Ishikawa (cell line): Measurements from ENCODE around the gene ORM2.

Experiments used
- CEBPB ChIP-seq: IDR thresholded peaks from 2 replicates; pipeline ENCODE4 v1.6.1; 2012
- CREB1 ChIP-seq: IDR thresholded peaks from 2 replicates; pipeline ENCODE4 v1.6.1; 2012; ENCODE audit warnings: low read depth
- EGR1 ChIP-seq: IDR thresholded peaks from 2 replicates; pipeline ENCODE4 v1.6.1; 2012
- EP300 ChIP-seq: IDR thresholded peaks from 2 replicates; pipeline ENCODE4 v1.6.1; 2012; ENCODE audit warnings: borderline replicate concordance
- FOXM1 ChIP-seq: IDR thresholded peaks from 2 replicates; pipeline ENCODE4 v1.6.1; 2012; ENCODE audit warnings: low read depth, borderline replicate concordance
- NFIC ChIP-seq: IDR thresholded peaks from 2 replicates; pipeline ENCODE4 v1.6.1; 2012
- RAD21 ChIP-seq: IDR thresholded peaks from 2 replicates; pipeline ENCODE4 v1.6.1; 2012; ENCODE audit warnings: low read depth
- TAF1 ChIP-seq: IDR thresholded peaks from 2 replicates; pipeline ENCODE4 v1.6.1; 2012; ENCODE audit warnings: low read depth, mild to moderate bottlenecking
- TCF12 ChIP-seq: IDR thresholded peaks from 2 replicates; pipeline ENCODE4 v1.6.1; 2012; ENCODE audit warnings: low read depth
- TEAD4 ChIP-seq: IDR thresholded peaks from 2 replicates; pipeline ENCODE4 v1.6.1; 2012
- YY1 ChIP-seq: IDR thresholded peaks from 2 replicates; pipeline ENCODE4 v1.6.1; 2012; ENCODE audit warnings: low read depth
- ZBTB7A ChIP-seq: IDR thresholded peaks from 2 replicates; pipeline ENCODE4 v1.6.1; 2012; ENCODE audit warnings: low read depth
- TF ChIP-seq, protein P1 (sequence below): IDR thresholded peaks from 2 replicates; pipeline ENCODE4 v1.6.1; 2012
- TF ChIP-seq, protein P2 (sequence below): IDR thresholded peaks from 2 replicates; pipeline ENCODE4 v1.6.1; 2012
- TF ChIP-seq, protein P3 (sequence below): IDR thresholded peaks from 2 replicates; pipeline ENCODE4 v1.6.1; 2012; ENCODE audit warnings: low read depth, mild to moderate bottlenecking

The ORM2 gene

DNA sequence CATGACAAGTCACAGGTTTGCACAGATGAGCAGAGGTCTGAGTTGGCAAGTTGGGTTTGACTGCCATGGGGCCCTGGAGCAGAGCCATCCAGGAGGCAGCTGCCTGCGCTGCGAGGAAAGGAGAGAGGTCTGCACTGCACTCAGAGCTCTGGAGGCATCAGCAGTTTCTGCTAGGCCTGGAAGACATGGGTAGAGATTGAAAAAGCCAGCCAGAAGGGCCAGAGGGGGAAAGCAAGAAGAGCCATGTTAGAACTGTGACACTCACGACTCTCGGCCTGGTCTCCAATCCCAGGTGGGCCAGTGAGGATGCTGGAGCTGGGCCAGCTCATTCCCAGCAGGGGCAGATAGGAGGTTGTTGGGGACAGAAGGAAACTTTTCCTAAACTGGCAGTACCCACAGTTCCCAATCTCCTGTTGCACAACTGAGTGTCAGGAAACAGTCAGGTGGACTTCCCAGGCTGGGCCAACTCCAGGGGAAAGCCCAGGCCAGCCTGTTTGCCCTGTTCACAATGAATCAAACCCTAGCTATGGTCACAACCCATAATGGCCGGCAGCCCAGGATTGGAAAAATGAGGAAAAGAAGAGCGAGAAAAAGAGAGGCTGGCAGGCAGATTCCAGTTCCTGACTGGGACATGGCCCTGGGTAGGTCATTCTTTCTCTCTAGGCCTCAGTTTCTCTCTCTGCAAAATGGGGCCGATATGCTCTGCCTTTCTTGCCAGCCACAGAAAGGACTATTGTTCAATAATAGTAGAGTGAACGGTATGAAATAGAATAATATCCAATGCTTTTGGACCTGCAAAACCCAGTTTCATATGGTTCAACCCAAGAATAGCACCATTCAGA, 14.6 kb upstream of the ORM2 start:
- TF ChIP-seq EP300 (no peak), TAF1 (no peak), EGR1 (no peak), YY1 (no peak), NFIC (no peak)
- TF ChIP-seq, protein P1, sequence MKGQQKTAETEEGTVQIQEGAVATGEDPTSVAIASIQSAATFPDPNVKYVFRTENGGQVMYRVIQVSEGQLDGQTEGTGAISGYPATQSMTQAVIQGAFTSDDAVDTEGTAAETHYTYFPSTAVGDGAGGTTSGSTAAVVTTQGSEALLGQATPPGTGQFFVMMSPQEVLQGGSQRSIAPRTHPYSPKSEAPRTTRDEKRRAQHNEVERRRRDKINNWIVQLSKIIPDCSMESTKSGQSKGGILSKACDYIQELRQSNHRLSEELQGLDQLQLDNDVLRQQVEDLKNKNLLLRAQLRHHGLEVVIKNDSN: no peak

DNA sequence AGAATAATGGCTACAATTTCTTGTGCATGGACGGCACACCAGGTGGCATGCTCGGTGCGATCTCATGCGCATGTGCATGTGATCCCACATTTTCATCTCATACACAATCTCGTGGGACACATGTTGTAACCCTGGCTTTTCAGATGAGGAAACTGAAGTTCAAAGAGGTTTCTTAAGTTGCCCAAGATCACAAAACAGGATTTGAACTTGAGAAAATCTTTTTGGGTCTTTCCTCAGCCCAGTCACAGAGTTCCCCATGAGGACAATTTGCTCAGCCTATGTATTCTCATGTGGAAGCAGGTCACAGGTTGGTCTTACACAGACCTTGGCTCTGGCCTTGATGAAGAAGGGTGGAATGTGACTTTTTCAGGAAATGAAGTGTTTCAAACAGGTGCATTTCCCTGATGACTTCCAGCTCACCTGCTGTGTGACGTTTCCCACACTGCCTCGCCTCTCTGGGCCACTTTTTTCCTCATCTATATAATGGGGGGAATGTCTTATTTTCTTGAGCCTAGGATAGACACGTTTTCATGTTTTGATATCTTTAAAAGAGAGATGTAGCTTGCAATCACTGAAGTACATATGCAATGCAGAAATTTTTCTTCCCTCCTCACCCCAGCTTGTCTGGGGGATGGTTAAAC, 13.8 kb upstream of the ORM2 start:
- no peak for TF ChIP-seq FOXM1
- no peak for TF ChIP-seq RAD21
- TF ChIP-seq, protein P2, sequence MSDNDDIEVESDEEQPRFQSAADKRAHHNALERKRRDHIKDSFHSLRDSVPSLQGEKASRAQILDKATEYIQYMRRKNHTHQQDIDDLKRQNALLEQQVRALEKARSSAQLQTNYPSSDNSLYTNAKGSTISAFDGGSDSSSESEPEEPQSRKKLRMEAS: no peak
- TF ChIP-seq TAF1: no peak
- TF ChIP-seq NFIC: no peak
- no peak for TF ChIP-seq CEBPB
- TF ChIP-seq ZBTB7A: no peak
- no peak for TF ChIP-seq EP300
- TF ChIP-seq, protein P1: no peak
- no peak for TF ChIP-seq YY1
- TF ChIP-seq TCF12: no peak
- no peak for TF ChIP-seq EGR1
- TF ChIP-seq TEAD4: no peak
- no peak for TF ChIP-seq CREB1
- TF ChIP-seq, protein P3, sequence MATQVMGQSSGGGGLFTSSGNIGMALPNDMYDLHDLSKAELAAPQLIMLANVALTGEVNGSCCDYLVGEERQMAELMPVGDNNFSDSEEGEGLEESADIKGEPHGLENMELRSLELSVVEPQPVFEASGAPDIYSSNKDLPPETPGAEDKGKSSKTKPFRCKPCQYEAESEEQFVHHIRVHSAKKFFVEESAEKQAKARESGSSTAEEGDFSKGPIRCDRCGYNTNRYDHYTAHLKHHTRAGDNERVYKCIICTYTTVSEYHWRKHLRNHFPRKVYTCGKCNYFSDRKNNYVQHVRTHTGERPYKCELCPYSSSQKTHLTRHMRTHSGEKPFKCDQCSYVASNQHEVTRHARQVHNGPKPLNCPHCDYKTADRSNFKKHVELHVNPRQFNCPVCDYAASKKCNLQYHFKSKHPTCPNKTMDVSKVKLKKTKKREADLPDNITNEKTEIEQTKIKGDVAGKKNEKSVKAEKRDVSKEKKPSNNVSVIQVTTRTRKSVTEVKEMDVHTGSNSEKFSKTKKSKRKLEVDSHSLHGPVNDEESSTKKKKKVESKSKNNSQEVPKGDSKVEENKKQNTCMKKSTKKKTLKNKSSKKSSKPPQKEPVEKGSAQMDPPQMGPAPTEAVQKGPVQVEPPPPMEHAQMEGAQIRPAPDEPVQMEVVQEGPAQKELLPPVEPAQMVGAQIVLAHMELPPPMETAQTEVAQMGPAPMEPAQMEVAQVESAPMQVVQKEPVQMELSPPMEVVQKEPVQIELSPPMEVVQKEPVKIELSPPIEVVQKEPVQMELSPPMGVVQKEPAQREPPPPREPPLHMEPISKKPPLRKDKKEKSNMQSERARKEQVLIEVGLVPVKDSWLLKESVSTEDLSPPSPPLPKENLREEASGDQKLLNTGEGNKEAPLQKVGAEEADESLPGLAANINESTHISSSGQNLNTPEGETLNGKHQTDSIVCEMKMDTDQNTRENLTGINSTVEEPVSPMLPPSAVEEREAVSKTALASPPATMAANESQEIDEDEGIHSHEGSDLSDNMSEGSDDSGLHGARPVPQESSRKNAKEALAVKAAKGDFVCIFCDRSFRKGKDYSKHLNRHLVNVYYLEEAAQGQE: no peak

DNA sequence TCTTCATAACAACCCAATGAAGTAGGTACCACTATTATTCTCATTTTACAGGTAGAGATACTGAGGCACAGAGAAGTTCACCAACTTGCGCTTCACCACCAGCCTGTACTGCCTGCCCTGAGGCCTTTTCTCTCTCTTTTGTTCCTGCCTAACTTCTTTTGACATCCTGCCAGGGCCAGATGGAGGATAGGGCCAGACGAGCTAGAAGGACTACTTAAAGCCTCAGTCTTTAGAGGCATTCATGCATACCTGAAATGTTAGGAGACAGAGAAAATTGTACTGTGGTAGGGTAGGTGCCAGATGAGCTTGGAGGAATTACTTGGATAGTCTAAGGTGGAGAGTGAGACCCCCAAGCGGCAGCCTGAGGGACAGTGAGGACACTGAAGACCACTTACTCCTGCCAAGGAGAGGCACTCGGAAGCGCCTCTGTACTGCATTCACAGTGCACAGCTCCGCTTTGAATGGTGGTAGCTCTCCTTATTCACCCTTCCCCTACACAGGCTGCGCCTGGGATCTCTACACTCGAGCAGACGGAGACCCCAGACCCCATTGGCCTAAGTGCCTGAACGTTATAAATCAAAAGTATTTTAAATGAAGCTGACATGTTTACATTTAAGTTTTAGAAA, 13.0 kb upstream of the ORM2 start:
- TF ChIP-seq, protein P2: no peak
- no peak for TF ChIP-seq CREB1
- TF ChIP-seq TEAD4: 0 out of 2 replicates have a peak, but pooled peaks have one; percentile 15
- TF ChIP-seq FOXM1: no peak
- TF ChIP-seq RAD21: no peak
- no peak for TF ChIP-seq EGR1
- no peak for TF ChIP-seq EP300
- TF ChIP-seq, protein P1: no peak
- TF ChIP-seq CEBPB: no peak
- no peak for TF ChIP-seq TAF1
- 0 out of 2 replicates have a peak, but pooled peaks have one; percentile 44 for TF ChIP-seq NFIC
- no peak for TF ChIP-seq TCF12

DNA sequence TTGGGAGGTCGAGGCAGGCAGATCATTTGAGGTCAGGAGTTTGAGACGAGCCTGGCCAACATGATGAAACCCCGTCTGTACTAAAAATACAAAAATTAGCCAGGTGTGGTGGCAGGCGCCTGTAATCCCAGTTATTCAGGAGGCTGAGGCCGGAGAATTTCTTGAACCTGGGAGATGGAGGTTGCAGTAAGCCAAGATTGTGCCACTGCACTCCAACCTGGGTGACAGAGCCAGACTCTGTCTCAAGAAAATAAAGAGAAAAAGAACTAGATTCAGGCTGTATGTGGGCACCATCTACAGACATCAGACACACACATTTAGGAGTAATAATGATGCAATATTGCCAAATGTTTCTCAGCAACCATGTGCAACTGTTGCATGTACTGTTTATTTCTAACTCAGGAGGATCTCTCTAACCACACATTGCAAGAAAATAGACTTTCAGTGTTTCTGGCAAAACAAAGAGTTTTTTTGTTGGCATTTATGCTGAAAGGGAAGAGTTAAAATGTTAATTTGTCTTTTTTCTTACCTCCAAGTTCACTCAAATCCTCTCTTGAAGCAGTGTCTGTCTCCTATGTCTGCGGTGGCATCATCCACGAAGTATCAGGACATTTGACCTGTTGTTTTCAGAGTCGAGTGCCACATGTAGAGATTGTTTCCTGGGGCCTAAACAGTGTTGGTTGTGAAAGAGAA, 11.9 kb upstream of the ORM2 start:
- TF ChIP-seq NFIC (no peak), TCF12 (no peak), EP300 (no peak), TEAD4 (no peak), CEBPB (peak; percentile 41; the same call in 1 of the 2 replicates)
- TF ChIP-seq, protein P2: 0 out of 2 replicates have a peak, but pooled peaks have one; percentile 22

DNA sequence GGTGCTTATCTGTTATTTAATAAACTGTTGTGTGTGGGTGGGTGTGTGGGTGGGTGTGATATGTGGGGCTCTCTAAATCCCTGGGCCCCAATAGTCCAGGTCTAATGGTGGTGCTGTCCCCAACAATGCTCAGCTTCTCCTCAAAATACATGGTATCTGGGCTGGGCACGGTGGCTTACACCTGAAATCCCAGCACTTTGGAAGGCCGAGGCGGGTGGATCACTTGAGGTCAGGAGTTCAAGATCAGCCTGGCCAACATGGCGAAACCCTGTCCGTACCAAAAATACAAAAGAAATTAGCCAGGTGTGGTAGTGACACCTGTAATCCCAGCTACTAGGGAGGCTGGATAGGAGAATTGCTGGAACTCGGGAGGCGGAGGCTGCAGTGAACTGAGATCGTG, 11.3 kb upstream of the ORM2 start:
- TF ChIP-seq TEAD4: no peak
- TF ChIP-seq RAD21: no peak

DNA sequence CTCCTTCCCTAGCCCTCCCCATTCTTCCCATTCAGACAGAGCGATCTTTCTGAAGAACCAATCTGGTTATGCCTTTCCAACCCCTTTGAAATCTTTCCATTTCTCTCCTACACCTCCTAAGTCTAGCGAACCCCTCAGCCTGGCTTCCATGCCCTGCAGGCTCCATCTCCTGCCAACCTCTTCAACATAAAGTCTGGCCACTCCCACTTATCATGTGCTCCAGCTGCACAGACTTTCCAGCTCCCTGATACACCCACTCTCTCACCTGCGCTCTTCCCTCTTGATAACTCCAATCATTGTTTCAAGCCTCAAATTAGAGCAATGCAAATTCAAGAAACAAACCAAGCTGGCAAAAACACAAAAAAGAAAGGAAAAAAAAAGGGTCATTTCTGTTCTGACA, 10.5 kb upstream of the ORM2 start:
- TF ChIP-seq, protein P1: no peak
- TF ChIP-seq TCF12: no peak
- no peak for TF ChIP-seq TAF1
- no peak for TF ChIP-seq ZBTB7A
- TF ChIP-seq EP300: no peak
- no peak for TF ChIP-seq CEBPB
- TF ChIP-seq EGR1: no peak
- no peak for TF ChIP-seq FOXM1
